Activated CD4-positive, alpha-beta T cell treated with anti-CD3 and anti-CD28 coated beads, Interleukin-2, amount 10 ng/mL, durations not matched to agents 7 days and 5 days (primary cell): ENCODE data around the gene TUSC2. TPM values are rescaled to one million over a fixed set of nuclear protein-coding genes. Genes with fewer than 3 reads are reported as not detected.
A peak's percentile ranks its signal among the peaks of the same experiment; 100 is the strongest.

Experiments
- CTCF ChIA-PET: fragments of 350-600 bp; sonication (Branson Sonifier 250); formaldehyde crosslinking; loops from one replicate; lab custom pipeline; 2021; ENCODE audit warnings: antibody characterized with exemption; lab: Charles Lee
- POLR2A ChIA-PET: fragments of 350-600 bp; sonication (Branson Sonifier 250); formaldehyde crosslinking; loops from one replicate; lab custom pipeline; 2021; ENCODE audit warnings: antibody characterized with exemption; lab: Charles Lee
- DNase-seq: peaks from one replicate; pipeline ENCODE4 v3.0.0-alpha.2; 2020
- H3K27ac Mint-ChIP-seq: one replicate; pipeline ENCODE4 v1.8.0; 2021; ENCODE audit warnings: mild to moderate bottlenecking, moderate library complexity, mixed read lengths
- H3K27me3 Mint-ChIP-seq: one replicate; pipeline ENCODE4 v1.8.0; 2021; ENCODE audit warnings: mixed read lengths
- H3K36me3 Mint-ChIP-seq: one replicate; pipeline ENCODE4 v1.8.0; 2021; ENCODE audit warnings: low read depth, mixed read lengths
- H3K4me1 Mint-ChIP-seq: one replicate; pipeline ENCODE4 v1.8.0; 2021; ENCODE audit warnings: mixed read lengths
- H3K4me3 Mint-ChIP-seq: one replicate; pipeline ENCODE4 v1.8.0; 2021; ENCODE audit warnings: mild to moderate bottlenecking, moderate library complexity, mixed read lengths
- H3K9me3 Mint-ChIP-seq: one replicate; pipeline ENCODE4 v1.8.0; 2021; ENCODE audit warnings: mixed read lengths
- total RNA-seq, 2 experiments: library from RNA; stranded (reverse); gene quantifications; one replicate each; pipeline ENCODE4 v1.2.3, GENCODE V29; 2021

The TUSC2 gene
- total RNA-seq, 2 experiments from 2014 or later, result 16.1 to 17.7 TPM

DNA sequence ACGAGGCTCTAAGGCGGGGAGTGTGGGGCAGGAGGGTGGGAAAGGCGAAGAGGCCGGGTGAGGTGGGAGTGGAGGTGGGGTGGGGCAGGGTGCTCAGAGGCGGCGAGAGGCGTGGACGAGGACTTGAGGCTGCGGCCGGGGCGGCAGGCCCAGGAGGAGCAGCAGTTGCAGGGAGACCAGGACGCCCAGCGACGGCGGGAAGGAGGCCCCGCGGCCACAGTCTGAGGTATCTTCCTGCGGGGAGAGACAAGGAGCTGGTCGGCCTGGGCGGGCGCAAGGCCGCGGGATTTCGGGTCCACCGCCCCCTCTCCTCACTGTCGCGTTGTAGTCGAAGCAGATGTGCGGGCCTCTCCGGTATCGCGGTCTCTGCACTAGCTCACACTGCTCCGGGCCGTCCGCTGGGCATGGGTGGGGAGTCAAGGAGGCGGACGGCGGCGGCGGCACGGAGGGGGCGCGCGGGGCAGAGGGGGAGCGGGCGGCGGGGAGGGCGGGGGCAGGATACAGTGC, 36.6 kb upstream of the TUSC2 start:
- Mint-ChIP-seq H3K27ac (peak overlapping the region; percentile 73), H3K27me3 (no peaks in the 10 kb centered on the region), H3K9me3 (no peaks in the 10 kb centered on the region), H3K36me3 (no peaks in the 10 kb centered on the region), H3K4me1 (peaks cover 17% of the 10 kb centered on the region), H3K4me3 (peak overlapping the region; percentile 76)
- ChIA-PET POLR2A (interaction anchor here (1.0 kb wide), 1 partner anchor 14 kb away, joined by 3 read pairs; the partner anchor contains the start of genes CYB561D2 and NPRL2), CTCF (interaction anchor here (0.6 to 1.0 kb wide), 2 partner anchors 10 to 118 kb away, joined by 3 to 4 read pairs; no protein-coding TSS in a partner anchor)
- no peak for DNase-seq

DNA sequence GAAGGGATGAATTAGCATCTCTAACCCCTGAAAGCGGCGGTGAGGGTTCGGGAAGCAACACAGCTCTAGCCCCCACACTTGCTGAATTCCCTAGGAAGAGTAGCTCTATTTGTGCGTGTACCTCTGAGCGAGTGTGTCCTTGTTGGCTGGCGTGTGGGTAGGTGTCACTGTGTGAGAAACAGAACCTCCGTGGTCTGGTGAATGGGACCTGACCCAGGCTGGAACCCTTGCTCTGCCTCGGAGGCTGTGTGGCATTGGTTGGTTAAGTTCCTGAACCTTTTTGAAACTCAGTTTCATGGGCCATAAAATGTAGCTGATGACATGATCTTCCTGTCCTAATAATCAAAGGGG, 31.7 kb upstream of the TUSC2 start:
- Mint-ChIP-seq H3K4me1 (peaks cover 42% of the 10 kb centered on the region), H3K9me3 (no peaks in the 10 kb centered on the region), H3K27me3 (no peaks in the 10 kb centered on the region), H3K4me3 (peak overlapping the region; percentile 99), H3K36me3 (peaks cover 20% of the 10 kb centered on the region), H3K27ac (peak overlapping the region; percentile 96)
- no peak for DNase-seq
- ChIA-PET CTCF (interaction anchor here (1.2 kb wide), 1 partner anchor 8 kb away, joined by 3 read pairs; no protein-coding TSS in a partner anchor), POLR2A (no interaction called here)

GRCh38 chr3:50358911-50359759, 31.1 kb upstream of the TUSC2 start, which contains the start of gene TMEM115:
TSS of gene TMEM115 (minus strand) at chr3:50359521. CDS start at chr3:50359063, 458 bp downstream.
- CTCF ChIA-PET, result interaction anchor here (1.2 kb wide), 1 partner anchor 8 kb away, joined by 3 read pairs; no protein-coding TSS in a partner anchor
- peaks cover 41% of the 10 kb centered on the region for H3K4me1 Mint-ChIP-seq
- H3K9me3 Mint-ChIP-seq, result no peaks in the 10 kb centered on the region
- POLR2A ChIA-PET, result no interaction called here
- peak; percentile 98 for DNase-seq
- peaks cover 23% of the 10 kb centered on the region for H3K36me3 Mint-ChIP-seq
- H3K27ac Mint-ChIP-seq, result peak within 1 kb of the TSS; percentile 96
- no peaks in the 10 kb centered on the region for H3K27me3 Mint-ChIP-seq
- peak within 1 kb of the TSS; percentile 99 for H3K4me3 Mint-ChIP-seq

- peaks cover 41% of the 10 kb centered on the region for H3K4me1 Mint-ChIP-seq
- H3K4me3 Mint-ChIP-seq, result peak overlapping the region; percentile 99
- no peaks in the 10 kb centered on the region for H3K27me3 Mint-ChIP-seq
- H3K36me3 Mint-ChIP-seq, result peaks cover 23% of the 10 kb centered on the region
- ChIA-PET CTCF (no interaction called here), POLR2A (no interaction called here)
- DNase-seq, result no peak
- no peaks in the 10 kb centered on the region for H3K9me3 Mint-ChIP-seq
- peak overlapping the region; percentile 85 for H3K27ac Mint-ChIP-seq
These were observed 30.4 kb upstream of the TUSC2 start for GRCh38 chr3:50358355-50358910.

DNA sequence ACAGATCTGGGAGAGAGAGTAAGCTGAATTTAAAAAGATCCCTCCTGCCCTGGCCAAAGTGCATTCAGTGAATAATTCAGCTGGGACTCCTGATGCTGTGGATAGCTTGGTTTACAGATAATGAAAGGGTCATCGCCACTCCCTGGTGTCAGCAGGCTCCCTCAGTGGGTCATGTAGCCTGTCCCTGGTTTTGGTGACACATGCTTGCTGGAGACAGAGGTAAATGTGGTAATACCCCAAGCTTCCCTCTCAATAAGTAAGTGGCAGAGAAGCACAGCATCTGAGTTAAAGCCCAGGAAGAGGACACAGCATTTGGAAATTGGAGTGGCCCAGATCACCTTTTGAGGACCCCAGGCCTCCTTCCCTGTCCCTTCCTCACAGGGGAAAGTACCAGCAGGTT, 29.5 kb upstream of the TUSC2 start:
- Mint-ChIP-seq H3K9me3 (no peaks in the 10 kb centered on the region), H3K27me3 (no peaks in the 10 kb centered on the region), H3K4me3 (peak overlapping the region; percentile 99), H3K4me1 (peaks cover 44% of the 10 kb centered on the region), H3K36me3 (peaks cover 28% of the 10 kb centered on the region), H3K27ac (peak overlapping the region; percentile 85)
- ChIA-PET POLR2A (interaction anchor here (0.6 kb wide), 1 partner anchor 15 kb away, joined by 3 read pairs; no protein-coding TSS in a partner anchor), CTCF (interaction anchor here (0.5 to 2.2 kb wide), 7 partner anchors 8 to 267 kb away, joined by 3 to 10 read pairs (median 4); no protein-coding TSS in a partner anchor)
- DNase-seq, result no peak

DNA sequence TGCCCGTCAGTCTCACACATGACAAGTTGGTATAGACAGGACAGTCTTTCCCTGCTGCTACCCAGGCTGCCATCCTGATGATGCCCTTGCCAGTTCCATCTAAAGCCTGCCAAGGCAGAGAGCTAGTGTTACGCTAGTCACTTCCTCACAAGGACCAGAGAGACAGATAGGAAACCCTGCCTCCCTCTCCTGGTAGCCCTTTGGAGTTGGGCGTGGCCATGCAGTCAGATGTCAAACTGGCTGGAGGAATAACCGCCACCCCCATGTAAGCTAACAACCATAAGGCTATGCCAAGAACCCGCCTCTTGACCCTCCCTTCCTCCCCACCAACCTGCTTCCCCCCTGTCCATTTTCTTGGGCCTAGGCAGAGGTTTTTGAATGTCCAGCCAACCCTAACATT, 28.5 kb upstream of the TUSC2 start:
- Mint-ChIP-seq H3K4me1 (peaks cover 48% of the 10 kb centered on the region), H3K27me3 (no peaks in the 10 kb centered on the region), H3K27ac (peak overlapping the region; percentile 36), H3K4me3 (peak overlapping the region; percentile 99), H3K36me3 (peaks cover 29% of the 10 kb centered on the region), H3K9me3 (no peaks in the 10 kb centered on the region)
- ChIA-PET POLR2A (no interaction called here), CTCF (interaction anchor here (0.6 to 2.2 kb wide), 5 partner anchors 9 to 836 kb away, joined by 3 to 10 read pairs (median 4); no protein-coding TSS in a partner anchor)
- no peak for DNase-seq

- peak overlapping the region; percentile 13 for H3K27ac Mint-ChIP-seq
- H3K27me3 Mint-ChIP-seq, result no peaks in the 10 kb centered on the region
- peak overlapping the region; percentile 99 for H3K4me3 Mint-ChIP-seq
- ChIA-PET CTCF (interaction anchor here (1.0 to 2.2 kb wide), 3 partner anchors 9 to 14 kb away, joined by 3 to 10 read pairs (median 4); no protein-coding TSS in a partner anchor), POLR2A (no interaction called here)
- no peaks in the 10 kb centered on the region for H3K9me3 Mint-ChIP-seq
- DNase-seq, result no peak
- H3K36me3 Mint-ChIP-seq, result peaks cover 31% of the 10 kb centered on the region
- H3K4me1 Mint-ChIP-seq, result peaks cover 54% of the 10 kb centered on the region
These were observed 28.0 kb upstream of the TUSC2 start for GRCh38 chr3:50355829-50356552.

- H3K9me3 Mint-ChIP-seq, result no peaks in the 10 kb centered on the region
- no peak overlapping the region for H3K27ac Mint-ChIP-seq
- ChIA-PET POLR2A (no interaction called here), CTCF (interaction anchor here (1.1 to 1.9 kb wide), 4 partner anchors 9 to 262 kb away, joined by 3 to 5 read pairs (median 4); partner anchors contain the start of genes HYAL3, MAPKAPK3, NAA80 and RASSF1)
- no peaks in the 10 kb centered on the region for H3K27me3 Mint-ChIP-seq
- DNase-seq, result no peak
- peaks cover 34% of the 10 kb centered on the region for H3K36me3 Mint-ChIP-seq
- H3K4me1 Mint-ChIP-seq, result peaks cover 60% of the 10 kb centered on the region
- H3K4me3 Mint-ChIP-seq, result no peak overlapping the region
These were observed 26.8 kb upstream of the TUSC2 start for GRCh38 chr3:50354850-50355249.

DNA sequence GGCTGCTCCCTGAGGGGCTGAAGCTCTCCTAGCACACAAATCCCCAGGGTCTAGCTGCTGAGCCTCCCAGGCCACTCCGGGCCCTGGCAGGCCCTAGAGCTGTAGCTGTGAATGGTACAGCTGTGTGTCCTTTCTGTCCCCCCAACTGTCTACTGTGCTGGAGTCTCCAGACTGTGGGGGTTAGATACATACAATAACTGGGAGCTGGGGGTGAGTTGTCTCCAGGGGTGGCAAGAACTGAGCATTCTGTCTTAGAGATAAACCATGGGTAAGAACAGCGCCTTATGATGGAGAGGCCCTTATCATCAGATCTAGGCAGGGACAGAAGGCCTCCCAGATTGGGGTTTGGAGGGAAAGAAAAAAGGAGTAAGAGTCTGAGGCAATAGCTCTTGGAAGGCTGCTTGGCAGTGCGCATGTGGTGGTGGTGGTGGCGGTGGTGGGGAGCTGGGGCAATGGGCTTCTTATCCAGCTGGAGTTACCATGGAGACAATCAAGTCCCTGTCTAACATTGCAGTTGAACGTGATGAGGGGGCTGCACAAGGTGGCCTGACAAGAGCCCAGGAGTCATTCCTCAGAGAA, 26.3 kb upstream of the TUSC2 start:
- H3K4me1 Mint-ChIP-seq, result peaks cover 59% of the 10 kb centered on the region
- H3K27me3 Mint-ChIP-seq, result no peaks in the 10 kb centered on the region
- H3K9me3 Mint-ChIP-seq, result no peaks in the 10 kb centered on the region
- POLR2A ChIA-PET, result no interaction called here
- no peak for DNase-seq
- H3K36me3 Mint-ChIP-seq, result peaks cover 33% of the 10 kb centered on the region
- no peak overlapping the region for H3K27ac Mint-ChIP-seq
- CTCF ChIA-PET, result interaction anchor here (0.5 to 1.9 kb wide), 10 partner anchors 8 to 275 kb away, joined by 3 to 6 read pairs (median 4); partner anchors contain the start of genes HYAL1, HYAL3, MAPKAPK3 and NAA80
- H3K4me3 Mint-ChIP-seq, result no peak overlapping the region

- Mint-ChIP-seq H3K27ac (no peak overlapping the region), H3K27me3 (no peaks in the 10 kb centered on the region), H3K9me3 (no peaks in the 10 kb centered on the region), H3K4me1 (peaks cover 64% of the 10 kb centered on the region), H3K4me3 (no peak overlapping the region), H3K36me3 (peaks cover 33% of the 10 kb centered on the region)
- no peak for DNase-seq
- POLR2A ChIA-PET, result no interaction called here
- CTCF ChIA-PET, result interaction anchor here (0.6 to 1.9 kb wide), 9 partner anchors 9 to 1806 kb away, joined by 3 to 6 read pairs (median 3); partner anchors contain the start of genes C3orf18, HYAL1, HYAL3 and MAPKAPK3
These were observed 25.4 kb upstream of the TUSC2 start for GRCh38 chr3:50353245-50354004.

DNA sequence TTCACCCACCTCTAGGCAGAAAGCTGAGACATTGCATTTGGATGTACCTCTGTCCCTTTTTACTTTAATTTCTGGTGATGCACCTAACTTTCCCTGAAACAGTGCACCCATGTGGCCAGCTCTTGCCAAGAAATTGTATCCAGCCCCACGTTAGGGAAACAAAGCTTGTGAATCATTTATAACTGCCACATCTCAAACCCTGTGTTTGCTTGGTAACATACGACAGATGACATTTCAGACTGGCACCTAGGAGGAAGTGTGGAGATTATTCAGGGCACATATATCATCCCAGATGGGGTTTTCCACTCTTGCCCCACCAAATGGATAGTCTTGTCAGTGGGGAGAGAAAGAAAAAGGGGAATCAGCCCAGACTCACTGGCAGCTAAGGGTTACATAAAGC, 24.8 kb upstream of the TUSC2 start:
- Mint-ChIP-seq H3K4me1 (peaks cover 64% of the 10 kb centered on the region), H3K27me3 (no peaks in the 10 kb centered on the region), H3K9me3 (no peaks in the 10 kb centered on the region), H3K27ac (no peak overlapping the region), H3K36me3 (peaks cover 33% of the 10 kb centered on the region), H3K4me3 (no peak overlapping the region)
- ChIA-PET POLR2A (no interaction called here), CTCF (interaction anchor here (0.6 to 1.4 kb wide), 6 partner anchors 8 to 1806 kb away, joined by 3 to 6 read pairs (median 4); partner anchors contain the start of genes C3orf18 and ZMYND10)
- DNase-seq, result peak; percentile 25
